ENCODE measurements around the gene PRKCQ. TPM values are rescaled to one million over a fixed set of nuclear protein-coding genes. Genes with fewer than 3 reads are reported as not detected.

PRKCQ gene
- total and polyA plus RNA-seq, 2 of the 13 experiments (the other 11 are each of a cell fraction or from before 2014, with no cell fraction given), result 0.13 to 0.35 TPM

- no peak for TF ChIP-seq REST (IDR thresholded peaks at IDR 0.05; ENCODE audit: borderline replicate concordance in 1 of 2, low read depth in 1 of 2, low read length in 2 of 2)
- TF ChIP-seq ARID5B (CRISPR knock-in tag; IDR thresholded peaks at IDR 0.05), result peak; percentile 29; the same call in 1 of the 2 replicates
- no peak for TF ChIP-seq PHB2 (IDR thresholded peaks at IDR 0.05; ENCODE audit: partially characterized antibody)
- no peak; the same call in 2 of the 3 replicates for TF ChIP-seq MXI1 (IDR thresholded peaks at IDR 0.05; ENCODE audit: borderline replicate concordance, low read depth, low read length)
- no peak for TF ChIP-seq TIGD3 (CRISPR knock-in tag; IDR thresholded peaks at IDR 0.05; ENCODE audit: borderline replicate concordance)
- no peak for TF ChIP-seq ZNF639 (CRISPR knock-in tag; conservative IDR thresholded peaks at IDR 0.05)
- peak; percentile 46 to 68; a peak in 3 of 4 replicates for TF ChIP-seq HMGXB4 (CRISPR knock-in tag; IDR thresholded peaks at IDR 0.05; ENCODE audit: borderline replicate concordance in 1 of 2, low read depth in 1 of 2)
- TF ChIP-seq YEATS2 (CRISPR knock-in tag; IDR thresholded peaks at IDR 0.05; ENCODE audit: borderline replicate concordance), result peak; percentile 33; the same call in 1 of the 2 replicates
- TF ChIP-seq ZSCAN5A (CRISPR knock-in tag; IDR thresholded peaks at IDR 0.05; ENCODE audit: borderline replicate concordance), result no peak
- TF ChIP-seq ZNF331 (CRISPR knock-in tag; IDR thresholded peaks at IDR 0.05), result peak; percentile 20; the same call in 1 of the 2 replicates
- no peak for TF ChIP-seq BHLHE40 (IDR thresholded peaks at IDR 0.05; ENCODE audit: low read length)
These were observed 178.3 kb downstream of the PRKCQ start (continued) for GRCh38 chr10:6401558-6402348.

All from HepG2 (cell line).